ENCODE measurements around the gene CAPZB.

The CAPZB gene

GRCh38 chr1:19342062-19342750 lies 143.1 kb downstream of the CAPZB start:
- Histone ChIP-seq H3K27ac (ENCODE audit: low read depth, low read length, poor library complexity, severe bottlenecking) (no peak overlapping the region), H3K79me2 (ENCODE audit: insufficient read depth, low read length) (no peaks in the 10 kb centered on the region), H3K9me3 (ENCODE audit: low read length) (no peaks in the 10 kb centered on the region), H2AFZ (ENCODE audit: low read length) (no peak overlapping the region), H3K4me1 (ENCODE audit: insufficient read depth, low read length, severe bottlenecking) (peaks cover 3% of the 10 kb centered on the region), H3F3A (ENCODE audit: insufficient read depth, low read length) (no peaks in the 10 kb centered on the region), H3K36me3 (ENCODE audit: insufficient read depth, low read length) (peaks cover 4% of the 10 kb centered on the region; the same call in 1 of the 2 replicates), H4K20me1 (ENCODE audit: insufficient read depth, low read length) (no peaks in the 10 kb centered on the region), H3K9ac (ENCODE audit: low read length) (no peak overlapping the region), H3K27me3 (ENCODE audit: insufficient read depth, low read length) (no peaks in the 10 kb centered on the region), H3K9me2 (ENCODE audit: low read depth, low read length) (no peaks in the 10 kb centered on the region), H3K4me3 (ENCODE audit: low read depth, low read length, poor library complexity, severe bottlenecking) (no peak overlapping the region), H3K4me2 (ENCODE audit: low read length) (no peak overlapping the region)
- TF ChIP-seq CTCF (IDR thresholded peaks at IDR 0.05; ENCODE audit: low read length) (no peak), EZH2 (IDR thresholded peaks at IDR 0.05; ENCODE audit: borderline replicate concordance, low read length) (no peak)

DNA sequence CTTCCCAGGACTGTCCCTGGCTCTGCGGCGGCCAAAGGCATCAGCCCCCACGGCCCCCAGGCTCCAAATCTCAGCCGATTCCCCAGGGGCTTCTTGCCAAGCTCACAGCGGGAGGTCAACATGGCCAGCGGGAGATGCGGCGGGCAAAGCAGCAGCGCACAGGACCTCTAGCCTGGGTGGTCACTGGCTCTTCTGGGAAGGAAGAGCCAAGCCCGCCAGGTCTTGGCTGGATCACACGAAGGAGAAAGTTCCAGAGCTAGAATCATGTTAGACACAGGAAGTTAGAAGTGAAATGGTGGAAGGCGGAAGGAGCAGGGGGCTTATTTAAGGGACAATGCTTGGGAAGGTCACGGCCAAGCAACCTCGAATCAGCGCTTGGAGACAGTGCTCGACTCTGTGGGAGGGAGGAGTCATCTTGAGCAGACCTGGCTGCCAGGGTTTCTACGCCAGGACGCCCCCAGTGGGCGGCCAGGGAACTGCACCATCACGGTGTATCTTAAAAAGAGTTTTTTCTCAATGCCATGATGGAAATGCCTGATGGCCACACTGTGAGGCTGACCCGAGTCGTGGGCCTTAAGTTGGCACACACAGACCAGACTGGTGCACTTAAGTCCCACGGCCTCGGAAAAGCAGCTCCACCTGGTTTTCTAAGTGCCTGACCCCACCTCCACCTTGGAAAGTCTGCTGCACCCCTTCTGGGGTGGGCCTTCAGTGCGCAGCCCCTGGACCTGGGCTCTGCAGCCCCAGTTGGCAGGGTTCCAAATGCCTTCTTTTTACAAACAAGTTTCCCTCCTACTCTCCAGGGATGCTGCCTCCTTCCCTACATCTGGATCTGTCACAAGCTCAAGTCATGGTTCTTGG lies 143.9 kb downstream of the CAPZB start:
- Histone ChIP-seq H3K79me2 (ENCODE audit: insufficient read depth, low read length) (no peaks in the 10 kb centered on the region), H3K9ac (ENCODE audit: low read length) (no peak overlapping the region), H3K4me3 (ENCODE audit: low read depth, low read length, poor library complexity, severe bottlenecking) (no peak overlapping the region), H3K4me1 (ENCODE audit: insufficient read depth, low read length, severe bottlenecking) (no peaks in the 10 kb centered on the region), H4K20me1 (ENCODE audit: insufficient read depth, low read length) (no peaks in the 10 kb centered on the region), H3K27me3 (ENCODE audit: insufficient read depth, low read length) (no peaks in the 10 kb centered on the region), H3K9me3 (ENCODE audit: low read length) (no peaks in the 10 kb centered on the region), H3K4me2 (ENCODE audit: low read length) (no peak overlapping the region), H3K36me3 (ENCODE audit: insufficient read depth, low read length) (peaks cover 4% of the 10 kb centered on the region; the same call in 1 of the 2 replicates), H3K27ac (ENCODE audit: low read depth, low read length, poor library complexity, severe bottlenecking) (no peak overlapping the region), H3K9me2 (ENCODE audit: low read depth, low read length) (no peaks in the 10 kb centered on the region), H2AFZ (ENCODE audit: low read length) (no peak overlapping the region), H3F3A (ENCODE audit: insufficient read depth, low read length) (no peaks in the 10 kb centered on the region)
- TF ChIP-seq CTCF (IDR thresholded peaks at IDR 0.05; ENCODE audit: low read length) (peak; percentile 85), EZH2 (IDR thresholded peaks at IDR 0.05; ENCODE audit: borderline replicate concordance, low read length) (no peak)

GRCh38 chr1:19340387-19340937 lies 144.9 kb downstream of the CAPZB start:
- Histone ChIP-seq H3K4me1 (ENCODE audit: insufficient read depth, low read length, severe bottlenecking) (no peaks in the 10 kb centered on the region), H3K4me2 (ENCODE audit: low read length) (no peak overlapping the region), H3F3A (ENCODE audit: insufficient read depth, low read length) (no peaks in the 10 kb centered on the region), H2AFZ (ENCODE audit: low read length) (no peak overlapping the region), H3K4me3 (ENCODE audit: low read depth, low read length, poor library complexity, severe bottlenecking) (no peak overlapping the region), H3K79me2 (ENCODE audit: insufficient read depth, low read length) (no peaks in the 10 kb centered on the region), H3K9ac (ENCODE audit: low read length) (no peak overlapping the region), H3K36me3 (ENCODE audit: insufficient read depth, low read length) (peaks cover 4% of the 10 kb centered on the region; the same call in 1 of the 2 replicates), H3K9me2 (ENCODE audit: low read depth, low read length) (no peaks in the 10 kb centered on the region), H3K27ac (ENCODE audit: low read depth, low read length, poor library complexity, severe bottlenecking) (no peak overlapping the region), H4K20me1 (ENCODE audit: insufficient read depth, low read length) (no peaks in the 10 kb centered on the region), H3K9me3 (ENCODE audit: low read length) (no peaks in the 10 kb centered on the region), H3K27me3 (ENCODE audit: insufficient read depth, low read length) (no peaks in the 10 kb centered on the region)
- TF ChIP-seq EZH2 (IDR thresholded peaks at IDR 0.05; ENCODE audit: borderline replicate concordance, low read length) (no peak), CTCF (IDR thresholded peaks at IDR 0.05; ENCODE audit: low read length) (no peak)

Data from OCI-LY1 (cell line).